B cell (primary cell): ENCODE measurements around the gene FTCD. TPM values are rescaled to one million over a fixed set of nuclear protein-coding genes. Genes with fewer than 3 reads are reported as not detected.

Experiments used
- ATAC-seq: fragments of 200-7000 bp; cut with Tn5 transposase; one replicate; pipeline ENCODE4 v1.10.0; 2021; ENCODE audit warnings: low read depth, mild to moderate bottlenecking, moderate number of reproducible peaks, moderate library complexity
- CTCF ChIA-PET: fragments of 350-600 bp; sonication (Branson Sonifier 250); formaldehyde crosslinking; loops from one replicate; lab custom pipeline; 2021; ENCODE audit warnings: antibody characterized with exemption, inconsistent platforms; lab: Charles Lee
- POLR2A ChIA-PET: fragments of 350-600 bp; sonication (Branson Sonifier 250); formaldehyde crosslinking; loops from one replicate; lab custom pipeline; 2021; ENCODE audit warnings: antibody characterized with exemption; lab: Charles Lee
- DNase-seq: peaks from one replicate; pipeline ENCODE4 v3.0.0; 2013
- H2AFZ ChIP-seq: 2 replicates; pipeline ENCODE4 v1.6.1; 2012; ENCODE audit warnings: mild to moderate bottlenecking, low read depth, low read length; ENCODE audit not compliant: insufficient read depth, poor library complexity, severe bottlenecking
- H3K27ac ChIP-seq, 2 donors: 1 replicate in 1 of 2; 2 replicates in 1 of 2; pipeline ENCODE4 v1.5.1; 2012 to 2013; ENCODE audit warnings: low read length in 2 of 2, mild to moderate bottlenecking in 2 of 2, moderate library complexity in 1 of 2
- H3K27me3 ChIP-seq, 4 experiments: fragments of 200-600 bp in 1 of 4; sonication (generic) in 1 of 4; replicated peaks in 1 of 4; 1 replicate in 2 of 4; 2 replicates in 2 of 4; pipeline versions ENCODE4 v1.6.1 to v1.7.0; 2013 to 2016; ENCODE audit warnings: low read length in 3 of 4, mild to moderate bottlenecking in 2 of 4, mixed read lengths in 1 of 4, moderate library complexity in 1 of 4; ENCODE audit not compliant: insufficient read depth in 4 of 4, control insufficient read depth in 3 of 4; ENCODE audit errors: control extremely low read depth in 1 of 4
- H3K36me3 ChIP-seq, 2 experiments: replicated peaks in 1 of 2; 1 replicate in 1 of 2; 2 replicates in 1 of 2; pipeline versions ENCODE4 v1.6.1 to v1.7.1; 2013; ENCODE audit warnings: low read length in 1 of 2; ENCODE audit not compliant: insufficient read depth in 2 of 2, control insufficient read depth in 1 of 2; ENCODE audit errors: control extremely low read depth in 1 of 2, extremely low read depth in 1 of 2
- H3K4me1 ChIP-seq, 2 donors: fragments of 200-600 bp in 1 of 2; sonication (generic) in 1 of 2; 1 replicate in 1 of 2; 2 replicates in 1 of 2; pipeline versions ENCODE4 v1.5.1 to v1.6.1; 2013 to 2017; ENCODE audit warnings: low read length in 2 of 2; ENCODE audit not compliant: control insufficient read depth in 2 of 2, insufficient read depth in 2 of 2
- H3K4me2 ChIP-seq: replicated peaks from 2 replicates; pipeline ENCODE3; 2012; ENCODE audit warnings: mild to moderate bottlenecking, low read depth, low read length; ENCODE audit not compliant: poor library complexity, severe bottlenecking
- H3K4me3 ChIP-seq, 5 experiments: fragments of 200-600 bp in 1 of 5; sonication (generic) in 1 of 5; 1 replicate in 3 of 5; 2 replicates in 2 of 5; pipeline versions ENCODE4 v1.5.1 to v1.7.0; 2011 to 2016; ENCODE audit warnings: low read length in 4 of 5, mild to moderate bottlenecking in 4 of 5, low read depth in 2 of 5, control low read depth in 1 of 5, moderate library complexity in 1 of 5; ENCODE audit not compliant: insufficient read depth in 1 of 5; ENCODE audit errors: control extremely low read depth in 1 of 5, extremely low read depth in 1 of 5
- H3K79me2 ChIP-seq: fragments of 200-600 bp; sonication (generic); one replicate; pipeline ENCODE4 v1.6.0; 2016; ENCODE audit warnings: low read length; ENCODE audit not compliant: control insufficient read depth, insufficient read depth
- H3K9ac ChIP-seq: fragments of 200-600 bp; sonication (generic); 2 replicates; pipeline ENCODE4 v1.6.1; 2017; ENCODE audit warnings: mild to moderate bottlenecking, low read length, moderate library complexity
- H3K9me3 ChIP-seq, 3 donors: one replicate each; pipeline versions ENCODE4 v1.6.1 to v1.7.1; 2013; ENCODE audit warnings: low read length in 2 of 3; ENCODE audit not compliant: control insufficient read depth in 2 of 3, insufficient read depth in 1 of 3; ENCODE audit errors: control extremely low read depth in 1 of 3
- H4K20me1 ChIP-seq: 2 replicates; pipeline ENCODE4 v1.6.0; 2012; ENCODE audit warnings: mild to moderate bottlenecking, low read length; ENCODE audit not compliant: insufficient read depth, control insufficient read depth, poor library complexity, severe bottlenecking
- H3K27ac Mint-ChIP-seq: one replicate; pipeline ENCODE4 v1.8.0; 2021; ENCODE audit warnings: mixed read lengths
- H3K27me3 Mint-ChIP-seq: one replicate; pipeline ENCODE4 v1.8.0; 2021; ENCODE audit warnings: mixed read lengths
- H3K4me1 Mint-ChIP-seq: one replicate; pipeline ENCODE4 v1.8.0; 2021; ENCODE audit warnings: mixed read lengths
- H3K4me3 Mint-ChIP-seq: one replicate; pipeline ENCODE4 v1.8.0; 2021; ENCODE audit warnings: mixed read lengths
- H3K9me3 Mint-ChIP-seq: one replicate; pipeline ENCODE4 v1.8.0; 2022; ENCODE audit warnings: mixed read lengths; ENCODE audit not compliant: insufficient read depth
- EZH2 ChIP-seq: IDR thresholded peaks from 2 replicates; pipeline ENCODE4 v1.6.1; 2012; ENCODE audit warnings: borderline replicate concordance, low read depth, mild to moderate bottlenecking, moderate library complexity, low read length; ENCODE audit not compliant: insufficient read depth, poor library complexity, severe bottlenecking
- WGBS: methylation state at CpG from one replicate; pipeline ENCODE4 v1.1.5; 2013; ENCODE audit warnings: missing lambda C conversion rate; ENCODE audit not compliant: insufficient coverage; 5-methylcytosine and 5-hydroxymethylcytosine counted together
- intact Hi-C: fragments of 100-400 bp; cut with micrococcal nuclease; formaldehyde crosslinking; loops from one replicate; pipeline ENCODE4 v1.10.0; 2022
- polyA plus RNA-seq: library from polyadenylated mRNA; depleted of rRNA; stranded (reverse); fragments of >200 nt; gene quantifications from 2 replicates; pipeline ENCODE4 v1.2.3, GENCODE V29; 2012
- total RNA-seq, 2 donors: library from RNA; stranded (reverse); fragments of 120-200 nt in 1 of 2; gene quantifications; 1 replicate in 1 of 2; 2 replicates in 1 of 2; pipeline versions ENCODE4 v1.2.3 to v1.2.4, GENCODE V29; 2013 to 2022
- TF ChIP-seq, protein P1 (sequence below): fragments of 200-600 bp; IDR thresholded peaks from one replicate; pipeline ENCODE4 v1.8.0; 2022; ENCODE audit warnings: antibody characterized with exemption, mild to moderate bottlenecking

Gene FTCD
- total and polyA plus RNA-seq, 2 donors (not counting 1 experiment from before 2014, with no cell fraction given), result 0.22 to 0.39 TPM

DNA sequence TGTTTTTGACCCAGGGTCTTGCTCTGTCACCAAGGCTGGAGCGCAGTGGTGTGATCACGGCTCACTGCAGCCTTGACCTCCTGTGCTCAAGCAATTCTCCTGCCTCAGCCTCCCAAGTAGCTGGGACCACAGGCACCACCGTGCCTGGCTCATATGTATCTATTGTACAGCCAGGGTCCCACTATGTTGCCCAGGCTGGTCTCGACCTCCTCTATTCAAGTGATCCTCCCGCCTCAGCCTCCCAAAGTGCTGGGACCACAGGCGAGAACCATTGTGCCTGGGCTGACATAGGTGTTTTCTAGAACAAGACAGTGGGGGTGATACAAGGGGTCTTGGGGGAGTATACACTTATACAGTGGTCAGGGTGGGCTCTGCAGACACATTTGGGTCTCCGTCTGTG lies 17.5 kb downstream of the FTCD start:
- H3K79me2 ChIP-seq, result no peaks in the 10 kb centered on the region
- Mint-ChIP-seq H3K4me1 (no peaks in the 10 kb centered on the region), H3K4me3 (no peak overlapping the region), H3K9me3 (no peaks in the 10 kb centered on the region), H3K27me3 (peaks cover 3% of the 10 kb centered on the region), H3K27ac (no peak overlapping the region)
- no peak overlapping the region for H3K4me2 ChIP-seq
- POLR2A ChIA-PET, result no interaction called here
- H3K4me1 ChIP-seq, result no peaks in the 10 kb centered on the region
- 87% methylated on average over 7 of the region's 7 CpGs for WGBS
- no peaks in the 10 kb centered on the region for H4K20me1 ChIP-seq
- no peak overlapping the region for H3K9ac ChIP-seq
- H3K36me3 ChIP-seq, result no peaks in the 10 kb centered on the region
- no peak overlapping the region for H2AFZ ChIP-seq
- no peak overlapping the region for H3K27ac ChIP-seq
- DNase-seq, result no peak
- intact Hi-C loops, result no loop called here
- TF ChIP-seq, protein P1, sequence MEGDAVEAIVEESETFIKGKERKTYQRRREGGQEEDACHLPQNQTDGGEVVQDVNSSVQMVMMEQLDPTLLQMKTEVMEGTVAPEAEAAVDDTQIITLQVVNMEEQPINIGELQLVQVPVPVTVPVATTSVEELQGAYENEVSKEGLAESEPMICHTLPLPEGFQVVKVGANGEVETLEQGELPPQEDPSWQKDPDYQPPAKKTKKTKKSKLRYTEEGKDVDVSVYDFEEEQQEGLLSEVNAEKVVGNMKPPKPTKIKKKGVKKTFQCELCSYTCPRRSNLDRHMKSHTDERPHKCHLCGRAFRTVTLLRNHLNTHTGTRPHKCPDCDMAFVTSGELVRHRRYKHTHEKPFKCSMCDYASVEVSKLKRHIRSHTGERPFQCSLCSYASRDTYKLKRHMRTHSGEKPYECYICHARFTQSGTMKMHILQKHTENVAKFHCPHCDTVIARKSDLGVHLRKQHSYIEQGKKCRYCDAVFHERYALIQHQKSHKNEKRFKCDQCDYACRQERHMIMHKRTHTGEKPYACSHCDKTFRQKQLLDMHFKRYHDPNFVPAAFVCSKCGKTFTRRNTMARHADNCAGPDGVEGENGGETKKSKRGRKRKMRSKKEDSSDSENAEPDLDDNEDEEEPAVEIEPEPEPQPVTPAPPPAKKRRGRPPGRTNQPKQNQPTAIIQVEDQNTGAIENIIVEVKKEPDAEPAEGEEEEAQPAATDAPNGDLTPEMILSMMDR, result no peak
- TF ChIP-seq EZH2, result no peak
- H3K9me3 ChIP-seq, result peaks cover 0 to 9% (median 0%) of the 10 kb centered on the region in 3 donors
- CTCF ChIA-PET, result no interaction called here
- ATAC-seq, result no peak
- no peak overlapping the region for H3K4me3 ChIP-seq
- H3K27me3 ChIP-seq, result no peaks in the 10 kb centered on the region

DNA sequence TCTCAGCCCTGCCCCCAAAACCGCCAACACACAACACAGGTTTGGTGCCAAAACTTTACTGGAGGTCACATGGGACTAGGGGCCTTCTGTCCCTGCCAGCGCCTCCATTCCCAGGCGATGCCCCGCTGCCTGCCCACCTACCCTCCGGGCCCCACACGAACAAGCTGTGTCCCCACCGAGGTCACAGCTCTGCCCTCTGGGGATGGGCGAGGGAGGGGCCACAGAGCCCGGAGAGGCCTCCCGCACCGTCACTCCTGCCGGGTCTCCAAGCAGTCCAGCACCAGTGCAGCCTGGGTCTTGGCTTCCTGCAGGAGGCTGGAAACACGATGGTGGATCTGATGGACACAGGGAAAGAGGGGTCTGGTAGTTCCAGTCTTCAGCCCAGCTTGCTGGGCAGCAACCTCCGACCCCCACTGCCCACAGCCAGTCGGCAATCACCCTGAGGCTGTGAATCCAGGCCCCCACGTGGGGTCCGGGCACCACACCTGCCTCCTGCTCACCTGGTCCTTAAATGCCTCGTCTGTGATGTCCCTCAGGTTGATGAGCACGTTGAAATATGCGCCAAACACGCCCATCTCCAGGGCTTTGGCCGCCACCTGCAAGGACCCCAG lies 18.5 kb downstream of the FTCD start:
- Histone ChIP-seq H3K27me3 (no peaks in the 10 kb centered on the region), H3K4me1 (no peaks in the 10 kb centered on the region), H3K27ac (no peak overlapping the region), H3K36me3 (no peaks in the 10 kb centered on the region), H3K9me3 (no peaks in the 10 kb centered on the region), H3K4me2 (no peak overlapping the region), H3K4me3 (no peak overlapping the region), H3K9ac (no peak overlapping the region), H2AFZ (no peak overlapping the region), H3K79me2 (no peaks in the 10 kb centered on the region), H4K20me1 (no peaks in the 10 kb centered on the region)
- DNase-seq (no peak), ATAC-seq (no peak)
- intact Hi-C loops, result no loop called here
- Mint-ChIP-seq H3K4me3 (no peak overlapping the region), H3K9me3 (no peaks in the 10 kb centered on the region), H3K4me1 (no peaks in the 10 kb centered on the region), H3K27me3 (peaks cover 3% of the 10 kb centered on the region), H3K27ac (no peak overlapping the region)
- TF ChIP-seq, protein P1, result no peak
- no peak for TF ChIP-seq EZH2
- ChIA-PET POLR2A (no interaction called here), CTCF (no interaction called here)
- WGBS, result 91% methylated on average over 22 of the region's 22 CpGs
